RWPE1 (cell line): ENCODE measurements around the gene GJC2.

Source experiments
- CTCF ChIA-PET: fragments of 350-600 bp; sonication (Branson Sonifier 250); formaldehyde crosslinking; extraction: SDS; loops from one replicate; lab custom pipeline; 2021; lab: Yijun Ruan, JAX
- POLR2A ChIA-PET: fragments of 400-600 bp; formaldehyde crosslinking; extraction: SDS; loops from one replicate; lab custom pipeline; 2020; ENCODE audit warnings: antibody characterized with exemption; ENCODE audit not compliant: low non-redundant PET; lab: Yijun Ruan, JAX
- DNase-seq: peaks from one replicate; pipeline ENCODE4 v3.0.0; 2012; ENCODE audit warnings: low spot score
- H3K27ac ChIP-seq: fragments of 450-650 bp; 2 replicates; pipeline ENCODE4 v1.5.1; 2017
- CTCF ChIP-seq: fragments of 450-650 bp; conservative IDR thresholded peaks from 2 replicates; pipeline ENCODE4 v1.5.1; 2017; ENCODE audit warnings: low read depth, mild to moderate bottlenecking

The GJC2 gene

GRCh38 chr1:228149406-228150119 lies at the start of gene GJC2:
TSS of gene GJC2 (plus strand) at chr1:228149930. CDS start at chr1:228157759, 7,829 bp downstream.
- no peak for TF ChIP-seq CTCF
- H3K27ac ChIP-seq: peak within 1 kb of the TSS; percentile 100
- ChIA-PET CTCF (no interaction called here), POLR2A (interaction anchor here (0.6 to 1.5 kb wide), 2 partner anchors 13 to 16 kb away, joined by 4 to 11 read pairs; partner anchors contain the start of gene IBA57)
- peak; percentile 77 for DNase-seq

- CTCF ChIA-PET: interaction anchor here (1.4 kb wide), 1 partner anchor 102 kb away, joined by 9 read pairs; no protein-coding TSS in a partner anchor
- POLR2A ChIA-PET: no interaction called here
- TF ChIP-seq CTCF: no peak
- no peak for DNase-seq
- peak overlapping the region; percentile 84 for H3K27ac ChIP-seq
Measured at GRCh38 chr1:228100822-228101613, 48.7 kb upstream of the GJC2 start.

- peak overlapping the region; percentile 84 for H3K27ac ChIP-seq
- POLR2A ChIA-PET: no interaction called here
- TF ChIP-seq CTCF: no peak
- DNase-seq: no peak
- CTCF ChIA-PET: interaction anchor here (0.8 to 1.4 kb wide), 2 partner anchors 10 to 102 kb away, joined by 3 to 9 read pairs; no protein-coding TSS in a partner anchor
Measured at GRCh38 chr1:228101614-228101993, 48.1 kb upstream of the GJC2 start.

- CTCF ChIA-PET: interaction anchor here (0.6 to 1.4 kb wide), 3 partner anchors 11 to 103 kb away, joined by 3 to 9 read pairs (median 6); no protein-coding TSS in a partner anchor
- DNase-seq: no peak
- H3K27ac ChIP-seq: peak overlapping the region; percentile 84
- TF ChIP-seq CTCF: no peak; the same call in 1 of the 2 replicates
- POLR2A ChIA-PET: no interaction called here
Measured at GRCh38 chr1:228101994-228102790, 47.5 kb upstream of the GJC2 start.

DNA sequence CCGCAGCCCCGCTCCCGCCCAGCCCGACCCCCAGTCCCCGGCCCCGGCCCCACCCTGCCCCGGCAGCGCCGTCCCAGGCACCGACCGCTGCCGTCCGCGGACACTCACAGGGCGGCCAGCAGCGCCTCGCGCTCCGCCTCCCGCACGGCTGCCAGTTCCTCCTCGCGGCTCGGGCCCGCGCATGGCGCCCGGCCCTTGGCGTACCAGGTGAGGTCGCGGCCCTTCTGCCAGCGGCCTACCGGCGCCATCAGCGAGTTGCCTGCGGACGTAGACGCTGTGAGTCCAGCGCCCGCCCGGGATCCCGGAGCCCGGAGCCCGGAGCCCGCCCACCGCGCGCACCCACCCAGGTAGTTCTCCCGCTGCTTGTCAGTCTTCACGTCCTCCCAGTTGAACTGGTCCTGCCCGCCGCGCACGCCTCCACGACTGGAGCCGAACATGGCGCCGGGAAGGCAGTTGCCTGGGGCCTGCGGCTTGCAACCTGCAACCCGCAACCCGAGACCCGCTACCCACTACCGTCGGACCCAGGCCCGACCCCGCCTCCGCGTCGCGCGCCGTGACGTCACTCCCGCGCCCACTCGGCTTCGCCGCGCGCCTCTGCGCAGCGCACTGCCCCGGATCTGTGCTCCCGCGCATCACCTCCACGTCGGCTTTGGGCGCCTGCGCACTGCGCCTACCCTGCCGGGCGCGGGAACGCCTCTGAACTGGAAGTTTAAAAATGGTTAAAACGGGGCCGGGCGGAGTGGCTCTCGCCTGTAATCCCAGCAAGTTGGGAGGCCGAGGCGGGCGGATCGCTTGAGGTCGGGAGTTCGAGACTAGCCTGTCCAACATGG lies 46.7 kb upstream of the GJC2 start, which contains the start of gene C1orf35:
Gene C1orf35 (minus strand): TSS at position 535 of the 830 bp plus-strand sequence. CDS start 98 bp downstream, at position 437.
- CTCF ChIA-PET: interaction anchor here (0.6 kb wide), 1 partner anchor 386 kb away, joined by 3 read pairs; no protein-coding TSS in a partner anchor

More for the DNA sequence above, 46.7 kb upstream of the GJC2 start, which contains the start of gene C1orf35:
- peak within 1 kb of the TSS; percentile 84 for H3K27ac ChIP-seq
- POLR2A ChIA-PET: no interaction called here
- no peak for TF ChIP-seq CTCF
- peak; percentile 94 for DNase-seq
